SIG-M5 (cell line): ENCODE measurements around the gene CREG1.
A peak's percentile ranks its signal among the peaks of the same experiment; 100 is the strongest.
"Not testable (repeated sequence)": the region's sequence is repeated elsewhere in the genome, so short reads cannot be mapped to it uniquely, and the experiment has no call there.

ENCODE experiments used
- DNase-seq: peaks from one replicate; lab custom pipeline; 2025; lab: John Stamatoyannopoulos, UW

The CREG1 gene

GRCh38 chr1:167563579-167564246 is 10.2 kb upstream of the CREG1 start:
- peak; percentile 71 for DNase-seq

GRCh38 chr1:167562702-167563101 is 9.1 kb upstream of the CREG1 start:
- DNase-seq, result no peak

GRCh38 chr1:167561753-167562152 is 8.2 kb upstream of the CREG1 start:
- DNase-seq, result no peak

- DNase-seq, result no peak
Measured at GRCh38 chr1:167555971-167556714, 2.6 kb upstream of the CREG1 start.

- not testable (repeated sequence) for DNase-seq
Measured at GRCh38 chr1:167555072-167555471, 1.5 kb upstream of the CREG1 start.

GRCh38 chr1:167554028-167554779 is 642 bp upstream of the CREG1 start:
- no peak for DNase-seq

- DNase-seq, result no peak
Measured at GRCh38 chr1:167551362-167551761, 2.2 kb downstream of the CREG1 start.

- DNase-seq, result peak; percentile 63
Measured at GRCh38 chr1:167548059-167548932, 5.3 kb downstream of the CREG1 start.

- no peak for DNase-seq
Measured at GRCh38 chr1:167546935-167547334, 6.6 kb downstream of the CREG1 start.

- no peak for DNase-seq
Measured at GRCh38 chr1:167545349-167545748, 8.2 kb downstream of the CREG1 start.

GRCh38 chr1:167544447-167545093 is 9.0 kb downstream of the CREG1 start:
- DNase-seq, result no peak

- no peak for DNase-seq
Measured at GRCh38 chr1:167543199-167543990, 10.2 kb downstream of the CREG1 start.

GRCh38 chr1:167542109-167543032 is 11.2 kb downstream of the CREG1 start:
- no peak for DNase-seq

- DNase-seq, result no peak
Measured at GRCh38 chr1:167541610-167542009, 12.0 kb downstream of the CREG1 start.

- DNase-seq, result no peak
Measured at GRCh38 chr1:167541003-167541402, 12.6 kb downstream of the CREG1 start.

GRCh38 chr1:167538657-167539056 is 14.9 kb downstream of the CREG1 start:
- DNase-seq, result no peak

- no peak for DNase-seq
Measured at GRCh38 chr1:167533851-167534300, 19.7 kb downstream of the CREG1 start.

GRCh38 chr1:167532964-167533824 is 20.4 kb downstream of the CREG1 start:
- no peak for DNase-seq
